LNCaP clone FGC (cell line): ENCODE data around the gene MACF1.

Experiments
- DNase-seq: peaks from one replicate; pipeline ENCODE4 v3.0.0-alpha.2; 2011; ENCODE audit warnings: low read depth
- H3K4me3 ChIP-seq: 2 replicates; pipeline ENCODE4 v1.5.1; 2011; ENCODE audit warnings: mild to moderate bottlenecking, low read depth, low read length, control low read depth
- CTCF ChIP-seq: IDR thresholded peaks from 2 replicates; pipeline ENCODE4 v1.5.1; 2012; ENCODE audit warnings: mild to moderate bottlenecking; ENCODE audit not compliant: control insufficient read depth, insufficient read depth; ENCODE audit errors: extremely low read depth

Gene MACF1

GRCh38 chr1:39405358-39405757 is 200.9 kb downstream of the MACF1 start:
- DNase-seq, result no peak
- TF ChIP-seq CTCF, result no peak
- no peak overlapping the region for H3K4me3 ChIP-seq

GRCh38 chr1:39406533-39407450 is 202.3 kb downstream of the MACF1 start:
- no peak for DNase-seq
- H3K4me3 ChIP-seq, result no peak overlapping the region
- TF ChIP-seq CTCF, result no peak

- no peak for DNase-seq
- peak overlapping the region; percentile 70 for H3K4me3 ChIP-seq
Observed at GRCh38 chr1:39407510-39407895, 203.0 kb downstream of the MACF1 start.

GRCh38 chr1:39407896-39408640 is 203.6 kb downstream of the MACF1 start:
- DNase-seq, result no peak

More at GRCh38 chr1:39407510-39407895, 203.0 kb downstream of the MACF1 start:
- no peak for TF ChIP-seq CTCF

GRCh38 chr1:39408641-39409054 is 204.2 kb downstream of the MACF1 start:
- H3K4me3 ChIP-seq, result peak overlapping the region; percentile 70
- TF ChIP-seq CTCF, result no peak
- DNase-seq, result peak; percentile 83

More at GRCh38 chr1:39407896-39408640, 203.6 kb downstream of the MACF1 start:
- H3K4me3 ChIP-seq, result peak overlapping the region; percentile 70
- TF ChIP-seq CTCF, result peak; percentile 19; the same call in 1 of the 2 replicates

- no peak for TF ChIP-seq CTCF
- H3K4me3 ChIP-seq, result peak overlapping the region; percentile 70
- DNase-seq, result no peak
Observed at GRCh38 chr1:39409055-39409816, 204.7 kb downstream of the MACF1 start.
